Hepatocyte (in vitro differentiated cells): Measurements from ENCODE around the gene IL17RC. TPM values are rescaled to one million over a fixed set of nuclear protein-coding genes. Genes with fewer than 3 reads are reported as not detected.
"Not testable (repeated sequence)": the region's sequence is repeated elsewhere in the genome, so short reads cannot be mapped to it uniquely, and the experiment has no call there.

ENCODE experiments used
- DNase-seq: peaks from one replicate; pipeline ENCODE4 v3.0.0-alpha.2; 2016; ENCODE audit warnings: low spot score
- H2AFZ ChIP-seq: fragments of 200-600 bp; sonication (generic); 2 replicates; pipeline ENCODE4 v1.6.0; 2016; ENCODE audit warnings: antibody characterized with exemption, mild to moderate bottlenecking
- H3K27ac ChIP-seq: fragments of 200-600 bp; sonication (generic); 2 replicates; pipeline ENCODE4 v1.5.1; 2016; ENCODE audit warnings: mild to moderate bottlenecking
- H3K27me3 ChIP-seq: fragments of 200-600 bp; sonication (generic); 2 replicates; pipeline ENCODE4 v1.6.1; 2016
- H3K36me3 ChIP-seq: fragments of 200-600 bp; sonication (generic); replicated peaks from 2 replicates; pipeline ENCODE4 v1.5.1; 2016; ENCODE audit warnings: low read depth; ENCODE audit not compliant: insufficient read depth
- H3K4me1 ChIP-seq: fragments of 200-600 bp; sonication (generic); 2 replicates; pipeline ENCODE4 v1.5.1; 2016; ENCODE audit warnings: mild to moderate bottlenecking, moderate library complexity; ENCODE audit not compliant: insufficient read depth
- H3K4me2 ChIP-seq: fragments of 200-600 bp; sonication (generic); 2 replicates; pipeline ENCODE4 v1.6.0; 2016
- H3K4me3 ChIP-seq: fragments of 200-600 bp; sonication (generic); 2 replicates; pipeline ENCODE4 v1.5.1; 2016; ENCODE audit warnings: mild to moderate bottlenecking
- H3K79me2 ChIP-seq: fragments of 200-600 bp; sonication (generic); 2 replicates; pipeline ENCODE4 v1.6.0; 2017; ENCODE audit warnings: mild to moderate bottlenecking
- H3K9me2 ChIP-seq: fragments of 200-600 bp; sonication (generic); replicated peaks from 2 replicates; pipeline ENCODE4 v1.6.0; 2017; ENCODE audit warnings: mild to moderate bottlenecking; ENCODE audit not compliant: insufficient read depth
- H3K9me3 ChIP-seq: fragments of 200-600 bp; sonication (generic); 2 replicates; pipeline ENCODE4 v1.5.1; 2016; ENCODE audit warnings: low read depth, mild to moderate bottlenecking
- H4K20me1 ChIP-seq: fragments of 200-600 bp; sonication (generic); 2 replicates; pipeline ENCODE4 v1.6.0; 2016; ENCODE audit warnings: mild to moderate bottlenecking; ENCODE audit not compliant: insufficient read depth, poor library complexity, severe bottlenecking
- CTCF ChIP-seq: fragments of 200-600 bp; sonication (generic); IDR thresholded peaks from 2 replicates; pipeline ENCODE4 v1.5.1; 2016; ENCODE audit warnings: antibody characterized with exemption, mild to moderate bottlenecking; ENCODE audit not compliant: poor library complexity
- EZH2 ChIP-seq: fragments of 200-600 bp; sonication (generic); IDR thresholded peaks from 2 replicates; pipeline ENCODE4 v1.6.1; 2016; ENCODE audit warnings: antibody characterized with exemption, mild to moderate bottlenecking, borderline replicate concordance
- EZH2phosphoT487 ChIP-seq: fragments of 200-600 bp; sonication (generic); IDR thresholded peaks from one replicate; pipeline ENCODE4 v1.6.1; 2018; ENCODE audit warnings: antibody characterized with exemption, mild to moderate bottlenecking, low read depth, moderate library complexity; ENCODE audit not compliant: unreplicated experiment, severe bottlenecking
- WGBS: methylation state at CpG from one replicate; pipeline ENCODE4 v1.1.6; 2016; ENCODE audit warnings: low lambda C conversion rate; ENCODE audit errors: missing lambda C conversion rate; 5-methylcytosine and 5-hydroxymethylcytosine counted together
- polyA plus RNA-seq: library from polyadenylated mRNA; unstranded; fragments of >200 nt; fragmentation: Nextera tagmentation; extraction: Ambion mirVana; gene quantifications from 2 replicates; pipeline ENCODE4 v1.2.1, GENCODE V29; 2016
- total RNA-seq: library from RNA; depleted of rRNA; stranded (reverse); fragments of >200 nt; gene quantifications from 2 replicates; pipeline ENCODE4 v1.2.3, GENCODE V29; 2014

The IL17RC gene
- total and polyA plus RNA-seq, 2 experiments from 2014 or later = 27.3 to 47.8 TPM

GRCh38 chr3:9937486-9938238 lies 20.8 kb downstream of the IL17RC start:
- Histone ChIP-seq H4K20me1 (no peaks in the 10 kb centered on the region), H3K27me3 (no peaks in the 10 kb centered on the region), H3K79me2 (peaks cover 26% of the 10 kb centered on the region), H3K4me3 (no peak overlapping the region), H3K27ac (no peak overlapping the region), H3K4me2 (no peak overlapping the region), H3K9me2 (no peaks in the 10 kb centered on the region), H3K4me1 (peaks cover 22% of the 10 kb centered on the region), H3K36me3 (no peaks in the 10 kb centered on the region), H3K9me3 (no peaks in the 10 kb centered on the region), H2AFZ (no peak overlapping the region)
- no peak for DNase-seq
- 95% methylated on average over 11 of the region's 13 CpGs for WGBS
- TF ChIP-seq EZH2 = no peak
- TF ChIP-seq CTCF = no peak
- no peak for TF ChIP-seq EZH2phosphoT487

DNA sequence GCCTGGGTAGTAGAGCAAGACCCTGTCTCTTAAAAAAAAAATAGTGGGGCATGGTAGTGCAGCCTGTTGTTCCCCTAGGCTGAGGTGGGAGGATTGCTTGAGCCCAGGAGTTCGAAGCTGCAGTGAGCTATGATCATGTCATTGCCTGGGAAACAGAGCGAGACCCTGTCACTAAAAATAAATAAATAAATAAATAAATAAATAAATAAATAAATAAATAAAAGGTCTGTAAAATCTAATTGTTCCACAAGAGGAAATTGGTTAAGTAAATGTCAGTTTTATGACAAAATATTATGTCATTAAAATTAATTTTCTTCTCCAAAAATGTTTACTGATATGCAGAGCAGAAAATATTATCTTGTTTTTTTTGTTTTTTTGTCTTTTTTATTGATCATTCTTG lies 22.1 kb downstream of the IL17RC start:
- WGBS = 95% methylated on average over 2 of the region's 2 CpGs
- Histone ChIP-seq H3K27me3 (no peaks in the 10 kb centered on the region), H4K20me1 (no peaks in the 10 kb centered on the region), H3K4me1 (peaks cover 15% of the 10 kb centered on the region), H3K27ac (no peak overlapping the region), H3K79me2 (peaks cover 26% of the 10 kb centered on the region), H2AFZ (no peak overlapping the region), H3K4me3 (no peak overlapping the region), H3K9me3 (no peaks in the 10 kb centered on the region), H3K36me3 (no peaks in the 10 kb centered on the region), H3K9me2 (no peaks in the 10 kb centered on the region), H3K4me2 (no peak overlapping the region)
- no peak for TF ChIP-seq EZH2phosphoT487
- TF ChIP-seq CTCF = no peak
- TF ChIP-seq EZH2 = no peak
- DNase-seq = no peak

DNA sequence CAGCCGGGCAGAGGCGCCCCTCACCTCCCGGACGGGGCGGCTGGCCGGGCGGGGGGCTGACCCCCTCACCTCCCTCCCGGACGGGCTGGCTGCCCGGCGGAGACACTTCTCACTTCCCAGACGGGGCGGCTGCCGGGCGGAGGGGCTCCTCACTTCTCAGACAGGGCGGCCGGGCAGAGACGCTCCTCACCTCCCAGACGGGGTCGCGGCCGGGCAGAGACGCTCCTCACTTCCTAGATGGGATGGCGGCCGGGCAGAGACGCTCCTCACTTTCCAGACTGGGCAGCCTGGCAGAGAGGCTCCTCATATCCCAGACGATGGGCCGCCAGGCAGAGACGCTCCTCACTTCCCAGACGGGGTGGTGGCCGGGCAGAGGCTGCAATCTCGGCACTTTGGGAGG lies 23.0 kb downstream of the IL17RC start:
- H3K4me1 ChIP-seq, H3K27me3 ChIP-seq, H3K4me3 ChIP-seq, H3K27ac ChIP-seq, H2AFZ ChIP-seq, H3K9me3 ChIP-seq, H3K9me2 ChIP-seq, DNase-seq, H3K4me2 ChIP-seq, H4K20me1 ChIP-seq, H3K36me3 ChIP-seq: not testable (repeated sequence)
- 97% methylated on average over 23 of the region's 32 CpGs for WGBS
- peaks cover 18% of the 10 kb centered on the region for H3K79me2 ChIP-seq

DNA sequence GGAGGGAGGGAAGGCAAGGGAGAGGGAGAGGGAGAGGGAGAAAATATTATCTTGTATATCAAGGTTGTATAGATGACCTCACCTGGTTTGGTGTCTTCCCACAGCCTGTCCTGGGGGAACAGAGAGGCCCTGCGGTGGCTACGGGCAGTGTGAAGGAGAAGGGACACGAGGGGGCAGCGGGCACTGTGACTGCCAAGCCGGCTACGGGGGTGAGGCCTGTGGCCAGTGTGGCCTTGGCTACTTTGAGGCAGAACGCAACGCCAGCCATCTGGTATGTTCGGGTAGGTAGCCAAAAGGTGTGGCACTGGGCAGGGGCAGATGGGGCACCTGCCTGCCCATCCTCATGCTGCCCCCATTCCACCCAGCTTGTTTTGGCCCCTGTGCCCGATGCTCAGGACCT lies 23.8 kb downstream of the IL17RC start:
- no peaks in the 10 kb centered on the region for H3K36me3 ChIP-seq
- H3K27me3 ChIP-seq = no peaks in the 10 kb centered on the region
- H3K9me2 ChIP-seq = no peaks in the 10 kb centered on the region
- H2AFZ ChIP-seq = no peak overlapping the region
- no peaks in the 10 kb centered on the region for H3K4me1 ChIP-seq
- H3K9me3 ChIP-seq = no peaks in the 10 kb centered on the region
- H3K27ac ChIP-seq = no peak overlapping the region
- 99% methylated on average over 10 of the region's 10 CpGs for WGBS
- no peak for DNase-seq
- TF ChIP-seq EZH2 = no peak
- no peaks in the 10 kb centered on the region for H4K20me1 ChIP-seq
- H3K79me2 ChIP-seq = peaks cover 11% of the 10 kb centered on the region
- H3K4me3 ChIP-seq = no peak overlapping the region
- no peak overlapping the region for H3K4me2 ChIP-seq
